GM12878 (cell line): Measurements from ENCODE around the gene RNF32. TPM values are rescaled to one million over a fixed set of nuclear protein-coding genes. Genes with fewer than 3 reads are reported as not detected.

Source experiments
- ATAC-seq: fragments of 200-7000 bp; cut with Tn5 transposase; 3 replicates; pipeline ENCODE4 v1.9.1; 2020; ENCODE audit warnings: mild to moderate bottlenecking, moderate library complexity
- BruUV-seq: library from RNA; stranded (reverse); fragments of 400-500 nt; replicated peaks from 2 replicates; lab custom pipeline; 2021; lab: Mats Ljungman, UMichigan
- CTCF ChIA-PET: fragments of 300-600 bp; sonication (Branson Sonifier 250); formaldehyde crosslinking; extraction: SDS; loops from one replicate; lab custom pipeline; 2021; ENCODE audit warnings: inconsistent platforms; lab: Yijun Ruan, JAX
- POLR2A ChIA-PET: fragments of 350-600 bp; formaldehyde crosslinking; extraction: SDS; loops from one replicate; lab custom pipeline; 2021; ENCODE audit warnings: inconsistent platforms; lab: Charles Lee
- RAD21 ChIA-PET: fragments of 300-600 bp; sonication (Branson Sonifier 250); formaldehyde crosslinking; loops from one replicate; lab custom pipeline; 2023; ENCODE audit warnings: antibody characterized with exemption; ENCODE audit not compliant: unreplicated experiment; lab: Charles Lee
- SMC1A ChIA-PET: fragments of 300-600 bp; sonication (Branson Sonifier 250); formaldehyde crosslinking; loops from one replicate; lab custom pipeline; 2023; ENCODE audit not compliant: unreplicated experiment, uncharacterized antibody; lab: Charles Lee
- DNase-seq: peaks from one replicate; pipeline ENCODE4 v3.0.0-alpha.2; 2011; ENCODE audit warnings: low read depth, low spot score
- FAIRE-seq: peaks from 3 replicates; lab custom pipeline; 2011; peaks lifted over from hg19 to GRCh38; lab: Jason Lieb, UNC
- H2AFZ ChIP-seq: 2 replicates; pipeline ENCODE4 v1.6.0; 2011; ENCODE audit warnings: low read depth, low read length, control low read depth; ENCODE audit not compliant: control insufficient read depth
- H3K27ac ChIP-seq: 2 replicates; pipeline ENCODE4 v1.5.1; 2011; ENCODE audit warnings: control low read depth; ENCODE audit not compliant: control insufficient read depth, insufficient read depth
- H3K27me3 ChIP-seq, 2 experiments: replicated peaks in 1 of 2; 2 replicates each; pipeline versions ENCODE4 v1.6.0 to v1.6.1; 2011; ENCODE audit warnings: low read length in 1 of 2; ENCODE audit not compliant: control insufficient read depth in 2 of 2, insufficient read depth in 2 of 2
- H3K36me3 ChIP-seq, 2 experiments: 2 replicates each; pipeline ENCODE4 v1.5.1; 2011; ENCODE audit warnings: low read length in 1 of 2; ENCODE audit not compliant: control insufficient read depth in 2 of 2, insufficient read depth in 2 of 2
- H3K4me1 ChIP-seq: 2 replicates; pipeline ENCODE4 v1.6.1; 2011; ENCODE audit warnings: mild to moderate bottlenecking, low read length, moderate library complexity, mixed read lengths; ENCODE audit not compliant: control insufficient read depth, insufficient read depth
- H3K4me2 ChIP-seq: 2 replicates; pipeline ENCODE4 v1.6.0; 2011; ENCODE audit warnings: control low read depth; ENCODE audit not compliant: control insufficient read depth, insufficient read depth
- H3K4me3 ChIP-seq: fragments of 200-600 bp; sonication (generic); 2 replicates; pipeline ENCODE4 v1.5.1; 2016
- H3K79me2 ChIP-seq: 2 replicates; pipeline ENCODE4 v1.6.0; 2011; ENCODE audit warnings: low read length; ENCODE audit not compliant: control insufficient read depth, insufficient read depth
- H3K9ac ChIP-seq: 2 replicates; pipeline ENCODE4 v1.8.0; 2011; ENCODE audit warnings: low read length, control low read depth, mixed read lengths; ENCODE audit not compliant: control insufficient read depth, insufficient read depth
- H3K9me3 ChIP-seq: replicated peaks from 3 replicates; pipeline ENCODE4 v1.5.1; 2011; ENCODE audit warnings: mild to moderate bottlenecking, low read length; ENCODE audit not compliant: control insufficient read depth, insufficient read depth
- H4K20me1 ChIP-seq: 2 replicates; pipeline ENCODE4 v1.6.0; 2011; ENCODE audit not compliant: control insufficient read depth, insufficient read depth
- IRF3 ChIP-seq: fragments of 450-650 bp; IDR thresholded peaks from 2 replicates; pipeline ENCODE4 v1.6.1; 2014; ENCODE audit warnings: mild to moderate bottlenecking
- IRF4 ChIP-seq: IDR thresholded peaks from 2 replicates; pipeline ENCODE4 v1.6.1; 2011; ENCODE audit warnings: low read depth, low read length
- MEF2B ChIP-seq: fragments of 450-650 bp; IDR thresholded peaks from 2 replicates; pipeline ENCODE4 v1.6.1; 2018; ENCODE audit warnings: mild to moderate bottlenecking, moderate library complexity; ENCODE audit not compliant: partially characterized antibody, poor library complexity, severe bottlenecking
- RB1 ChIP-seq: fragments of 450-650 bp; formaldehyde crosslinking; IDR thresholded peaks from 2 replicates; pipeline ENCODE4 v1.6.1; 2017; ENCODE audit warnings: mild to moderate bottlenecking, borderline replicate concordance
- REST ChIP-seq: IDR thresholded peaks from 2 replicates; pipeline ENCODE4 v1.6.1; 2012; ENCODE audit warnings: mild to moderate bottlenecking, low read depth, low read length
- RFX5 ChIP-seq: IDR thresholded peaks from 2 replicates; pipeline ENCODE4 v1.6.1; 2011; ENCODE audit warnings: low read depth, low read length, improper control_type of control experiment
- RUNX3 ChIP-seq: IDR thresholded peaks from 2 replicates; pipeline ENCODE4 v1.6.1; 2012; ENCODE audit warnings: low read length, inconsistent platforms
- SP1 ChIP-seq: IDR thresholded peaks from one replicate; pipeline ENCODE4 v1.6.1; 2011; ENCODE audit warnings: low read depth, low read length
- SPI1 ChIP-seq: IDR thresholded peaks from 2 replicates; pipeline ENCODE4 v1.6.1; 2011; ENCODE audit warnings: low read depth, mild to moderate bottlenecking, low read length, moderate library complexity, borderline replicate concordance; ENCODE audit not compliant: insufficient read depth
- WGBS: methylation state at CpG from one replicate; pipeline ENCODE4 v1.1.6; 2016; ENCODE audit warnings: low lambda C conversion rate; ENCODE audit not compliant: insufficient replicate concordance, insufficient coverage; ENCODE audit errors: missing lambda C conversion rate; 5-methylcytosine and 5-hydroxymethylcytosine counted together
- in situ Hi-C: fragments of 300-500 bp; cut with MboI; formaldehyde crosslinking; loops from 9 replicates; pipeline ENCODE4 v1.14.3; 2018; ENCODE audit warnings: mixed read lengths
- intact Hi-C: fragments of 100-400 bp; cut with micrococcal nuclease; formaldehyde crosslinking; loops from one replicate; pipeline ENCODE4 v1.14.2; 2022; ENCODE audit not compliant: unreplicated experiment
- polyA plus RNA-seq, 11 experiments: library from polyadenylated mRNA; depleted of rRNA in 4 of 11; unstranded in 6 of 11; stranded (reverse) in 5 of 11; fragments of >200 nt; fragmentation: Nextera tagmentation in 4 of 11; fragmentation: Illumina TruSeq in 1 of 11; extraction: Ambion mirVana in 4 of 11; extraction: Trizol in 1 of 11; gene quantifications; 1 replicate in 1 of 11; 2 replicates in 10 of 11; pipeline versions ENCODE4 v1.2.1 to v1.2.3, GENCODE V29; 2011 to 2016; ENCODE audit warnings: inconsistent platforms in 2 of 11, missing spikeins in 2 of 11, low read depth in 1 of 11
- total RNA-seq, 4 experiments: library from RNA; depleted of rRNA in 3 of 4; stranded (reverse); fragments of >200 nt in 3 of 4; fragmentation: Illumina TruSeq in 1 of 4; extraction: Trizol in 1 of 4; gene quantifications; 2 replicates each; pipeline versions ENCODE4 v1.2.1 to v1.2.3, GENCODE V29; 2013 to 2021
- TF ChIP-seq, protein P1 (sequence below): fragments of 450-650 bp; IDR thresholded peaks from 2 replicates; pipeline ENCODE4 v1.6.1; 2017; ENCODE audit warnings: low read depth, mild to moderate bottlenecking, moderate library complexity
- TF ChIP-seq, protein P2 (sequence below): fragments of 450-650 bp; conservative IDR thresholded peaks from 2 replicates; pipeline ENCODE4 v1.6.1; 2017; ENCODE audit warnings: mild to moderate bottlenecking, moderate library complexity

RNF32 gene
- total and polyA plus RNA-seq, 10 of the 15 experiments (the other 5 are each of a cell fraction or from before 2014, with no cell fraction given), result 2.5 to 7.2 (median 3.7) TPM

GRCh38 chr7:156600496-156600895, 40.1 kb upstream of the RNF32 start (continued):
- TF ChIP-seq REST, result no peak
- TF ChIP-seq, protein P1, sequence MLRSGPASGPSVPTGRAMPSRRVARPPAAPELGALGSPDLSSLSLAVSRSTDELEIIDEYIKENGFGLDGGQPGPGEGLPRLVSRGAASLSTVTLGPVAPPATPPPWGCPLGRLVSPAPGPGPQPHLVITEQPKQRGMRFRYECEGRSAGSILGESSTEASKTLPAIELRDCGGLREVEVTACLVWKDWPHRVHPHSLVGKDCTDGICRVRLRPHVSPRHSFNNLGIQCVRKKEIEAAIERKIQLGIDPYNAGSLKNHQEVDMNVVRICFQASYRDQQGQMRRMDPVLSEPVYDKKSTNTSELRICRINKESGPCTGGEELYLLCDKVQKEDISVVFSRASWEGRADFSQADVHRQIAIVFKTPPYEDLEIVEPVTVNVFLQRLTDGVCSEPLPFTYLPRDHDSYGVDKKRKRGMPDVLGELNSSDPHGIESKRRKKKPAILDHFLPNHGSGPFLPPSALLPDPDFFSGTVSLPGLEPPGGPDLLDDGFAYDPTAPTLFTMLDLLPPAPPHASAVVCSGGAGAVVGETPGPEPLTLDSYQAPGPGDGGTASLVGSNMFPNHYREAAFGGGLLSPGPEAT, result no peak
- no peak for TF ChIP-seq RUNX3
- TF ChIP-seq RFX5, result no peak
- no peak for TF ChIP-seq MEF2B

- CTCF ChIA-PET, result interaction anchor here (1.3 kb wide), 1 partner anchor 8 kb away, joined by 7 read pairs; no protein-coding TSS in a partner anchor
- in situ Hi-C loops (no loop called here), intact Hi-C loops (no loop called here)
- H3K9me3 ChIP-seq, result no peaks in the 10 kb centered on the region
- SMC1A ChIA-PET, result interaction anchor here (0.7 to 1.8 kb wide), 4 partner anchors 8 to 303 kb away, joined by 3 to 12 read pairs (median 6); no protein-coding TSS in a partner anchor
- H3K9ac ChIP-seq, result no peak overlapping the region
- DNase-seq (no peak), ATAC-seq (no peak), FAIRE-seq (no peak)
- BruUV-seq, result no TSS peak
- H3K27ac ChIP-seq, result no peak overlapping the region
- 49% methylated on average over 4 of the region's 4 CpGs for WGBS
- H3K4me1 ChIP-seq, result no peaks in the 10 kb centered on the region
- H3K4me3 ChIP-seq, result no peak overlapping the region
- no peak overlapping the region for H2AFZ ChIP-seq
- H4K20me1 ChIP-seq, result no peaks in the 10 kb centered on the region
- POLR2A ChIA-PET, result no interaction called here
- H3K27me3 ChIP-seq, result no peaks in the 10 kb centered on the region; a peak in 1 of 4 replicates
- RAD21 ChIA-PET, result no interaction called here
- H3K36me3 ChIP-seq, result no peaks in the 10 kb centered on the region
- H3K4me2 ChIP-seq, result no peak overlapping the region
- no peaks in the 10 kb centered on the region for H3K79me2 ChIP-seq
- TF ChIP-seq, protein P2, sequence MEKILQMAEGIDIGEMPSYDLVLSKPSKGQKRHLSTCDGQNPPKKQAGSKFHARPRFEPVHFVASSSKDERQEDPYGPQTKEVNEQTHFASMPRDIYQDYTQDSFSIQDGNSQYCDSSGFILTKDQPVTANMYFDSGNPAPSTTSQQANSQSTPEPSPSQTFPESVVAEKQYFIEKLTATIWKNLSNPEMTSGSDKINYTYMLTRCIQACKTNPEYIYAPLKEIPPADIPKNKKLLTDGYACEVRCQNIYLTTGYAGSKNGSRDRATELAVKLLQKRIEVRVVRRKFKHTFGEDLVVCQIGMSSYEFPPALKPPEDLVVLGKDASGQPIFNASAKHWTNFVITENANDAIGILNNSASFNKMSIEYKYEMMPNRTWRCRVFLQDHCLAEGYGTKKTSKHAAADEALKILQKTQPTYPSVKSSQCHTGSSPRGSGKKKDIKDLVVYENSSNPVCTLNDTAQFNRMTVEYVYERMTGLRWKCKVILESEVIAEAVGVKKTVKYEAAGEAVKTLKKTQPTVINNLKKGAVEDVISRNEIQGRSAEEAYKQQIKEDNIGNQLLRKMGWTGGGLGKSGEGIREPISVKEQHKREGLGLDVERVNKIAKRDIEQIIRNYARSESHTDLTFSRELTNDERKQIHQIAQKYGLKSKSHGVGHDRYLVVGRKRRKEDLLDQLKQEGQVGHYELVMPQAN, result no peak
- TF ChIP-seq SPI1 (no peak), IRF4 (no peak), RB1 (no peak), IRF3 (no peak), RFX5 (no peak), SP1 (no peak)
- TF ChIP-seq, protein P1, result no peak
Observed at GRCh38 chr7:156602283-156602682, 38.3 kb upstream of the RNF32 start.
